Measurements from ENCODE around the gene AMTN.
"Not testable (repeated sequence)": the region's sequence is repeated elsewhere in the genome, so short reads cannot be mapped to it uniquely, and the experiment has no call there.

Gene AMTN

GRCh38 chr4:70518269-70518668 is at the start of gene AMTN:
Gene AMTN (plus strand): TSS chr4:70518569. CDS start chr4:70518778, 209 bp downstream.
- DNase-seq (ENCODE audit: low spot score), result no peak

GRCh38 chr4:70471897-70472296 is 46.5 kb upstream of the AMTN start, which contains the start of gene MUC7:
Gene MUC7 (plus strand): TSS chr4:70472197. CDS start chr4:70474022, 1,825 bp downstream.
- DNase-seq (ENCODE audit: low spot score), result no peak

- DNase-seq (ENCODE audit: low spot score), result no peak
These were observed 44.7 kb upstream of the AMTN start for GRCh38 chr4:70473679-70474078.

- no peak for DNase-seq (ENCODE audit: low spot score)
These were observed 29.6 kb upstream of the AMTN start for GRCh38 chr4:70488748-70489147.

GRCh38 chr4:70496231-70496630 is 22.1 kb upstream of the AMTN start:
- DNase-seq (ENCODE audit: low spot score), result no peak

- DNase-seq (ENCODE audit: low spot score), result not testable (repeated sequence)
These were observed 16.5 kb upstream of the AMTN start for GRCh38 chr4:70501838-70502237.

GRCh38 chr4:70504733-70505132 is 13.6 kb upstream of the AMTN start:
- DNase-seq (ENCODE audit: low spot score), result no peak

GRCh38 chr4:70505151-70505748 is 13.1 kb upstream of the AMTN start:
- peak; percentile 69 for DNase-seq (ENCODE audit: low spot score)

- no peak for DNase-seq (ENCODE audit: low spot score)
These were observed 9.6 kb upstream of the AMTN start for GRCh38 chr4:70508801-70509200.

GRCh38 chr4:70511365-70511764 is 7.0 kb upstream of the AMTN start:
- DNase-seq (ENCODE audit: low spot score), result no peak

GRCh38 chr4:70515367-70516250 is 2.8 kb upstream of the AMTN start:
- no peak for DNase-seq (ENCODE audit: low spot score)

- DNase-seq (ENCODE audit: low spot score), result no peak
These were observed 347 bp downstream of the AMTN start for GRCh38 chr4:70518716-70519115.

GRCh38 chr4:70522626-70523025 is 4.3 kb downstream of the AMTN start:
- DNase-seq (ENCODE audit: low spot score), result no peak

GRCh38 chr4:70530997-70531396 is 12.6 kb downstream of the AMTN start:
- DNase-seq (ENCODE audit: low spot score), result no peak

- no peak for DNase-seq (ENCODE audit: low spot score)
These were observed 13.6 kb downstream of the AMTN start for GRCh38 chr4:70531981-70532380.

GRCh38 chr4:70533211-70533610 is 14.8 kb downstream of the AMTN start:
- DNase-seq (ENCODE audit: low spot score), result no peak

- DNase-seq (ENCODE audit: low spot score), result no peak
These were observed 15.4 kb downstream of the AMTN start for GRCh38 chr4:70533791-70534190.

GRCh38 chr4:70534886-70535285 is 16.5 kb downstream of the AMTN start:
- DNase-seq (ENCODE audit: low spot score), result not testable (repeated sequence)

- DNase-seq (ENCODE audit: low spot score), result no peak
These were observed 20.5 kb downstream of the AMTN start for GRCh38 chr4:70538869-70539268.

- DNase-seq (ENCODE audit: low spot score), result peak; percentile 20
These were observed 26.0 kb downstream of the AMTN start for GRCh38 chr4:70544279-70544868.

- DNase-seq (ENCODE audit: low spot score), result no peak
These were observed 38.5 kb downstream of the AMTN start for GRCh38 chr4:70556856-70557255.

GRCh38 chr4:70559211-70559830 is 41.0 kb downstream of the AMTN start:
- peak; percentile 72 for DNase-seq (ENCODE audit: low spot score)

- DNase-seq (ENCODE audit: low spot score), result no peak
These were observed 41.6 kb downstream of the AMTN start for GRCh38 chr4:70559924-70560323.
